Epithelial cell of esophagus (primary cell): Measurements from ENCODE around the gene TPT1.

Source experiments
- DNase-seq: peaks from one replicate; pipeline ENCODE4 v3.0.0; 2010; ENCODE audit warnings: low read depth
- H3K4me3 ChIP-seq: 2 replicates; pipeline ENCODE4 v1.5.1; 2011; ENCODE audit warnings: mild to moderate bottlenecking, low read length, control low read depth
- TF ChIP-seq, protein P1 (sequence below): IDR thresholded peaks from 2 replicates; pipeline ENCODE4 v1.5.1; 2011; ENCODE audit warnings: low read depth, mild to moderate bottlenecking, low read length, control low read depth, inconsistent platforms; ENCODE audit not compliant: insufficient read depth; ENCODE audit errors: missing control alignments

The TPT1 gene

DNA sequence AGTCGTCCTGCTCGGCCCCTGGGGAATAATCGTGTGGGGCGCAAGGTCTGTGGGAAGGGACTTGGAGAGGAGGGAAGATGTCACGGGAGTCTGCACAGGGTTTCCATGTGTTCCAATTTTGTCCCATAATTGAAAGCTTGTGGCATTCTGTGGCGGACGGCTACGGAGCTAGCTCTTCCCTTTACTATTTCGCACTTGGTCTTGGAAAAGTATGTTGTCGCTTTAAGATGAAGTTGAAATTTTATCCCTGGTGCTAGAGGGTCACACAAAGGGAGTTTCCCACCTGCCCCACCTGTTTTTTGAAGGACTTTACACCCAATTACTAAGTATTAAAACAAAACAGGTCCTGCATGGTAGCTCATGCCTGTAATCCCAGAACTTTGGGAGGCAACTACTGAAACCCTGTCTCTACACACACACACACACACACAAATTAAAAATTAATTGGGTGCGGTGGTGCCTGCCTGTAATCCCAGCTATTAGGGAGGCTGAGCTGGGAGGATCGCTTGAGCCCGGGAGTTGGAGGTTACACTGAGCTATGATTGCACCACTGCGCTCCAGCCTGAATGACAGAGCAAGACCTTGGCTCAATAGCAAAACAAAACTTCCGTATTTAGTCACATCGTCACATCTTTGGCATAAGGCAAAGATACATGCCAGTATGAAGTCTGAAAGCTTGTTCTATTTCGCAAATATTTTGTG lies 967 bp upstream of the TPT1 start:
- TF ChIP-seq, protein P1, sequence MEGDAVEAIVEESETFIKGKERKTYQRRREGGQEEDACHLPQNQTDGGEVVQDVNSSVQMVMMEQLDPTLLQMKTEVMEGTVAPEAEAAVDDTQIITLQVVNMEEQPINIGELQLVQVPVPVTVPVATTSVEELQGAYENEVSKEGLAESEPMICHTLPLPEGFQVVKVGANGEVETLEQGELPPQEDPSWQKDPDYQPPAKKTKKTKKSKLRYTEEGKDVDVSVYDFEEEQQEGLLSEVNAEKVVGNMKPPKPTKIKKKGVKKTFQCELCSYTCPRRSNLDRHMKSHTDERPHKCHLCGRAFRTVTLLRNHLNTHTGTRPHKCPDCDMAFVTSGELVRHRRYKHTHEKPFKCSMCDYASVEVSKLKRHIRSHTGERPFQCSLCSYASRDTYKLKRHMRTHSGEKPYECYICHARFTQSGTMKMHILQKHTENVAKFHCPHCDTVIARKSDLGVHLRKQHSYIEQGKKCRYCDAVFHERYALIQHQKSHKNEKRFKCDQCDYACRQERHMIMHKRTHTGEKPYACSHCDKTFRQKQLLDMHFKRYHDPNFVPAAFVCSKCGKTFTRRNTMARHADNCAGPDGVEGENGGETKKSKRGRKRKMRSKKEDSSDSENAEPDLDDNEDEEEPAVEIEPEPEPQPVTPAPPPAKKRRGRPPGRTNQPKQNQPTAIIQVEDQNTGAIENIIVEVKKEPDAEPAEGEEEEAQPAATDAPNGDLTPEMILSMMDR: no peak
- peak overlapping the region; percentile 91 for H3K4me3 ChIP-seq
- peak; percentile 82 for DNase-seq

DNA sequence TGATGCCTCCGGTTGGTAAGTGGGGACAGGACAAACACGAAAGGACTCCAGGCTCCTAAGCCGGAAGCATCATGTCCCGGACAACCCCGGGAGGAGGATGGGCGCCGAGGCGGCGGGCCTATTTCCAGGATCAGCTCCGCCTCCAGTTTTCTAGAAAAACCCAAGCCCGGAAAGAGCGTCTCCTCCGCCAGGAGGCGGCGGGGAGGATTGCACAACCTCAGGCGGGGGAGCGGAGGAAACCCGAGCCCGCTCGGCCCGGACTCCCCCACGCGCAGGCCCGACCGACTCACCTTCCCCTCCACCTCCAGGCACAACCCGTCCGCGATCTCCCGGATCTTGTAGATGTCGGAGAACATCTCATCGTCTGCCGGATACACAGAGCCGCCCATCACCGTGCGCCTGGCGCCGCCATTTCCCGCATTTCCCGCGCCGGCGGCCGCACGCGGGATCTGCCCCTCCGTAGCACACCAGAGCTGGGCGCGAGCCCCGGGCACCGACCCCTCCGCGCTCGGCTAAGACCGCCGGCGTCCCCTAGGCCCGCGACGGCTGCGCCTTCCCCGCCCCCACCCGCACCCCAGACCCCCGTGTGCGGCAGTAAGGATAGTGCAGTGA lies 455 bp downstream of the TPT1 start:
- peak overlapping the region; percentile 80 for H3K4me3 ChIP-seq
- TF ChIP-seq, protein P1: peak; percentile 59
- peak; percentile 86 for DNase-seq

- DNase-seq: no peak
- H3K4me3 ChIP-seq: peak overlapping the region; percentile 80
- TF ChIP-seq, protein P1: no peak
These were observed 1.1 kb downstream of the TPT1 start for GRCh38 chr13:45339867-45340266.

DNA sequence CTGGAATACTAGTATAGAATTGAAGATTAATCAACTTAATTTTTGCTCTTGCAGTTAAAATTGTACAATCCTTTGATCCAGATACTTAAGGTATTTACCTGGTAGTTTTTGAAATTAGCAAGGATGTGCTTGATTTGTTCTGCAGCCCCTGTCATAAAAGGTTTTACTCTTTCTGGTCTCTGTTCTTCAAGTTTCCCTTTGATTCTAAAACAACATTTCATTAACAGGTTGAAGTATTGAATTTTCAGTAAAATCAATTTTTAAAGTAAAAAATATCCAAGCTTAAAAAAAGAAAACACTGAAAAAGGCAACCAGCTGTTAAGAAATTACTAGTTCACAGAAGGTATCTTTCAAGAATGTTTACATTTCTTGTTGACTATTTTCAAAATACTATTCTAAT lies 1.6 kb downstream of the TPT1 start:
- no peak for DNase-seq
- peak overlapping the region; percentile 80 for H3K4me3 ChIP-seq
- TF ChIP-seq, protein P1: no peak

GRCh38 chr13:45337803-45338202 lies 3.2 kb downstream of the TPT1 start:
- no peak overlapping the region for H3K4me3 ChIP-seq
- DNase-seq: no peak
- TF ChIP-seq, protein P1: no peak

DNA sequence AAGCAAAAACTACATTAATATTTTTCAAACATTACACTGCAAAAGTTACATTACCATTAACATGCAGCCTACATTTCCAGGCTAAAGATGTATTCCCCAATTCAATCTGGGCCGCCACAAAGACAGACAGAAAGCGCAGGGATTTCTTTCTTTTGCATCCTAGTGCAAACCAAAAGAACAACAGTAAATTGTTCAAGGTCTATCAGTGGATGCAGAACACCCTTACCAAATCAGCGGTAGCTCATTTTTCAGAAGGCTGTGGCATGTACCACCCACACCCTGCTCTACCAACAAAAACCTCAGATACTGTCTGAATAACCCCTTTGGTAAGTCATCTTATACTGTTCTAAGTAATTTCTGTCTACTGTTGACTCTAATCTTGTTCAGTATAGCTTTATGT lies 3.6 kb downstream of the TPT1 start:
- no peak overlapping the region for H3K4me3 ChIP-seq
- DNase-seq: no peak
- TF ChIP-seq, protein P1: no peak
